Neural progenitor cell (in vitro differentiated cells): ENCODE results near the gene SEMA4G. TPM values are rescaled to one million over a fixed set of nuclear protein-coding genes. Genes with fewer than 3 reads are reported as not detected.

Experiments used
- DNase-seq: peaks from one replicate; pipeline ENCODE4 v3.0.0-alpha.2; 2016; ENCODE audit warnings: low spot score
- H2AFZ ChIP-seq: fragments of 200-600 bp; sonication (generic); replicated peaks from 2 replicates; pipeline ENCODE4 v1.6.1; 2016; ENCODE audit warnings: antibody characterized with exemption
- H3F3A ChIP-seq: fragments of 200-600 bp; sonication (generic); 2 replicates; pipeline ENCODE4 v1.6.1; 2016; ENCODE audit warnings: antibody characterized with exemption, low read depth
- H3K27ac ChIP-seq: fragments of 200-600 bp; sonication (generic); 2 replicates; pipeline ENCODE4 v1.5.1; 2016; ENCODE audit warnings: mild to moderate bottlenecking
- H3K27me3 ChIP-seq: fragments of 200-600 bp; sonication (generic); 2 replicates; pipeline ENCODE4 v1.6.1; 2016; ENCODE audit warnings: mild to moderate bottlenecking, moderate library complexity
- H3K36me3 ChIP-seq: fragments of 200-600 bp; sonication (generic); 2 replicates; pipeline ENCODE4 v1.5.1; 2016
- H3K4me1 ChIP-seq: fragments of 200-600 bp; sonication (generic); 2 replicates; pipeline ENCODE4 v1.6.1; 2016; ENCODE audit warnings: mixed run types
- H3K4me2 ChIP-seq: fragments of 200-600 bp; sonication (generic); 2 replicates; pipeline ENCODE4 v1.6.1; 2016
- H3K4me3 ChIP-seq: fragments of 200-600 bp; sonication (generic); 2 replicates; pipeline ENCODE4 v1.5.1; 2016
- H3K79me2 ChIP-seq: fragments of 200-600 bp; sonication (generic); 2 replicates; pipeline ENCODE4 v1.6.1; 2016; ENCODE audit warnings: low read depth
- H3K9ac ChIP-seq: fragments of 200-600 bp; sonication (generic); 2 replicates; pipeline ENCODE4 v1.6.1; 2016
- H3K9me3 ChIP-seq: fragments of 200-600 bp; sonication (generic); 2 replicates; pipeline ENCODE4 v1.5.1; 2016; ENCODE audit warnings: low read depth
- H4K20me1 ChIP-seq: fragments of 200-600 bp; sonication (generic); 2 replicates; pipeline ENCODE4 v1.6.1; 2016; ENCODE audit warnings: low read depth
- H3K27ac Mint-ChIP-seq: 3 replicates; pipeline ENCODE4 v1.8.0; 2021; ENCODE audit warnings: mixed read lengths
- H3K27me3 Mint-ChIP-seq: 2 replicates; pipeline ENCODE4 v1.8.0; 2022; ENCODE audit warnings: low read depth, mild to moderate bottlenecking, inconsistent platforms, moderate library complexity, mixed read lengths; ENCODE audit not compliant: insufficient read depth
- H3K36me3 Mint-ChIP-seq: 3 replicates; pipeline ENCODE4 v1.8.0; 2021; ENCODE audit warnings: mixed read lengths
- H3K4me1 Mint-ChIP-seq: 3 replicates; pipeline ENCODE4 v1.8.0; 2021; ENCODE audit warnings: mixed read lengths
- H3K4me3 Mint-ChIP-seq: 3 replicates; pipeline ENCODE4 v1.8.0; 2021; ENCODE audit warnings: mild to moderate bottlenecking, moderate library complexity, mixed read lengths
- H3K9me3 Mint-ChIP-seq: 3 replicates; pipeline ENCODE4 v1.8.0; 2020; ENCODE audit warnings: mixed read lengths
- CTCF ChIP-seq: fragments of 200-600 bp; sonication (generic); IDR thresholded peaks from 2 replicates; pipeline ENCODE4 v1.5.1; 2017; ENCODE audit warnings: antibody characterized with exemption, mild to moderate bottlenecking
- EZH2 ChIP-seq: fragments of 200-600 bp; sonication (generic); IDR thresholded peaks from 2 replicates; pipeline ENCODE4 v1.6.1; 2017; ENCODE audit warnings: antibody characterized with exemption, mild to moderate bottlenecking, moderate library complexity
- EZH2phosphoT487 ChIP-seq: fragments of 200-600 bp; sonication (generic); IDR thresholded peaks from 2 replicates; pipeline ENCODE4 v1.6.1; 2017; ENCODE audit warnings: antibody characterized with exemption
- total RNA-seq: library from RNA; depleted of rRNA; stranded (reverse); fragments of >200 nt; gene quantifications from 2 replicates; pipeline ENCODE4 v1.2.3, GENCODE V29; 2015; ENCODE audit warnings: low replicate concordance

SEMA4G gene
- total RNA-seq, 1 donor from 2014 or later = 2.3 TPM

- peak; percentile 77 for DNase-seq
- Mint-ChIP-seq H3K27ac (peak overlapping the region; percentile 76), H3K27me3 (peaks cover 27% of the 10 kb centered on the region), H3K4me3 (peak overlapping the region; percentile 49), H3K9me3 (no peaks in the 10 kb centered on the region), H3K4me1 (peaks cover 40% of the 10 kb centered on the region), H3K36me3 (no peaks in the 10 kb centered on the region)
- Histone ChIP-seq H3K9ac (no peak overlapping the region), H3K4me3 (no peak overlapping the region), H3K9me3 (no peaks in the 10 kb centered on the region), H3F3A (peaks cover 20% of the 10 kb centered on the region), H3K36me3 (no peaks in the 10 kb centered on the region), H3K27ac (no peak overlapping the region), H3K4me1 (peaks cover 16% of the 10 kb centered on the region), H3K79me2 (no peaks in the 10 kb centered on the region), H4K20me1 (no peaks in the 10 kb centered on the region), H2AFZ (no peak overlapping the region), H3K4me2 (no peak overlapping the region), H3K27me3 (peaks cover 51% of the 10 kb centered on the region)
- TF ChIP-seq EZH2 (no peak), EZH2phosphoT487 (no peak), CTCF (peak; percentile 84)
Observed at GRCh38 chr10:101014230-101014884, 45.1 kb downstream of the SEMA4G start.

GRCh38 chr10:101014966-101015581 lies 45.8 kb downstream of the SEMA4G start:
- Mint-ChIP-seq H3K27me3 (peaks cover 27% of the 10 kb centered on the region), H3K27ac (no peak overlapping the region), H3K36me3 (no peaks in the 10 kb centered on the region), H3K9me3 (no peaks in the 10 kb centered on the region), H3K4me3 (peak overlapping the region; percentile 9), H3K4me1 (peaks cover 41% of the 10 kb centered on the region)
- H3K36me3 ChIP-seq = no peaks in the 10 kb centered on the region
- peaks cover 58% of the 10 kb centered on the region for H3K27me3 ChIP-seq
- no peak overlapping the region for H3K27ac ChIP-seq
- no peaks in the 10 kb centered on the region for H3K79me2 ChIP-seq
- no peaks in the 10 kb centered on the region for H4K20me1 ChIP-seq
- H3K4me2 ChIP-seq = no peak overlapping the region
- no peaks in the 10 kb centered on the region for H3K9me3 ChIP-seq
- H3K9ac ChIP-seq = no peak overlapping the region
- H3K4me3 ChIP-seq = no peak overlapping the region
- H3F3A ChIP-seq = peaks cover 20% of the 10 kb centered on the region
- H3K4me1 ChIP-seq = peaks cover 16% of the 10 kb centered on the region
- TF ChIP-seq CTCF (no peak), EZH2 (no peak), EZH2phosphoT487 (no peak)
- DNase-seq = no peak
- no peak overlapping the region for H2AFZ ChIP-seq

GRCh38 chr10:101015582-101015973 lies 46.3 kb downstream of the SEMA4G start:
- no peaks in the 10 kb centered on the region for H3K9me3 Mint-ChIP-seq
- no peak for DNase-seq

More at GRCh38 chr10:101015582-101015973, 46.3 kb downstream of the SEMA4G start:
- no peak overlapping the region for H2AFZ ChIP-seq
- H3K4me1 ChIP-seq = peaks cover 16% of the 10 kb centered on the region
- TF ChIP-seq EZH2 (no peak), CTCF (no peak)
- peaks cover 63% of the 10 kb centered on the region for H3K27me3 ChIP-seq
- H3K36me3 ChIP-seq = no peaks in the 10 kb centered on the region
- H3K4me3 ChIP-seq = no peak overlapping the region
- H3K4me2 ChIP-seq = no peak overlapping the region
- no peak overlapping the region for H3K9ac ChIP-seq
- peaks cover 41% of the 10 kb centered on the region for H3K4me1 Mint-ChIP-seq
- no peaks in the 10 kb centered on the region for H3K36me3 Mint-ChIP-seq
- H3K27me3 Mint-ChIP-seq = peaks cover 31% of the 10 kb centered on the region
- no peaks in the 10 kb centered on the region for H3K79me2 ChIP-seq
- H3F3A ChIP-seq = peaks cover 20% of the 10 kb centered on the region
- H3K27ac ChIP-seq = no peak overlapping the region
- no peaks in the 10 kb centered on the region for H4K20me1 ChIP-seq
- no peak overlapping the region for H3K4me3 Mint-ChIP-seq
- no peak overlapping the region for H3K27ac Mint-ChIP-seq
- H3K9me3 ChIP-seq = no peaks in the 10 kb centered on the region
